Brain microvascular endothelial cell (primary cell): ENCODE measurements around the gene PEX10.

Experiments used
- DNase-seq: peaks from one replicate; pipeline ENCODE4 v3.0.0-alpha.2; 2020
- H3K27ac ChIP-seq: fragments of 250-450 bp; sonication (Bioruptor Pico); 2 replicates; pipeline ENCODE4 v1.5.1; 2020; ENCODE audit warnings: mild to moderate bottlenecking, moderate library complexity
- H3K27me3 ChIP-seq: fragments of 250-450 bp; sonication (Bioruptor Pico); replicated peaks from 2 replicates; pipeline ENCODE4 v1.5.1; 2020; ENCODE audit warnings: mild to moderate bottlenecking
- H3K36me3 ChIP-seq: fragments of 250-450 bp; sonication (Bioruptor Pico); replicated peaks from 2 replicates; pipeline ENCODE4 v1.5.1; 2020; ENCODE audit warnings: mild to moderate bottlenecking
- H3K4me3 ChIP-seq: 2 replicates; pipeline ENCODE4 v1.5.1; 2011; ENCODE audit warnings: low read depth, mild to moderate bottlenecking, control low read depth, low read length, moderate library complexity
- in situ Hi-C: cut with HindIII; loops from 2 replicates; pipeline ENCODE4 v1.10.0; 2017; ENCODE audit warnings: low sequenced_read_pairs, low pct_ligation_motif_present
- TF ChIP-seq, protein P1 (sequence below): IDR thresholded peaks from 2 replicates; pipeline ENCODE4 v1.5.1; 2011; ENCODE audit warnings: low read depth, mild to moderate bottlenecking, moderate library complexity, low read length, control low read depth, inconsistent platforms; ENCODE audit errors: missing control alignments

PEX10 gene

GRCh38 chr1:2419416-2419815, 7.1 kb upstream of the PEX10 start:
- Histone ChIP-seq H3K27me3 (no peaks in the 10 kb centered on the region), H3K4me3 (no peak overlapping the region), H3K27ac (no peak overlapping the region), H3K36me3 (no peaks in the 10 kb centered on the region)
- DNase-seq = no peak
- TF ChIP-seq, protein P1, sequence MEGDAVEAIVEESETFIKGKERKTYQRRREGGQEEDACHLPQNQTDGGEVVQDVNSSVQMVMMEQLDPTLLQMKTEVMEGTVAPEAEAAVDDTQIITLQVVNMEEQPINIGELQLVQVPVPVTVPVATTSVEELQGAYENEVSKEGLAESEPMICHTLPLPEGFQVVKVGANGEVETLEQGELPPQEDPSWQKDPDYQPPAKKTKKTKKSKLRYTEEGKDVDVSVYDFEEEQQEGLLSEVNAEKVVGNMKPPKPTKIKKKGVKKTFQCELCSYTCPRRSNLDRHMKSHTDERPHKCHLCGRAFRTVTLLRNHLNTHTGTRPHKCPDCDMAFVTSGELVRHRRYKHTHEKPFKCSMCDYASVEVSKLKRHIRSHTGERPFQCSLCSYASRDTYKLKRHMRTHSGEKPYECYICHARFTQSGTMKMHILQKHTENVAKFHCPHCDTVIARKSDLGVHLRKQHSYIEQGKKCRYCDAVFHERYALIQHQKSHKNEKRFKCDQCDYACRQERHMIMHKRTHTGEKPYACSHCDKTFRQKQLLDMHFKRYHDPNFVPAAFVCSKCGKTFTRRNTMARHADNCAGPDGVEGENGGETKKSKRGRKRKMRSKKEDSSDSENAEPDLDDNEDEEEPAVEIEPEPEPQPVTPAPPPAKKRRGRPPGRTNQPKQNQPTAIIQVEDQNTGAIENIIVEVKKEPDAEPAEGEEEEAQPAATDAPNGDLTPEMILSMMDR = no peak
- in situ Hi-C loops = loop anchor here (25.0 kb wide), 1 partner anchor 93 kb away; no protein-coding TSS in a partner anchor

DNA sequence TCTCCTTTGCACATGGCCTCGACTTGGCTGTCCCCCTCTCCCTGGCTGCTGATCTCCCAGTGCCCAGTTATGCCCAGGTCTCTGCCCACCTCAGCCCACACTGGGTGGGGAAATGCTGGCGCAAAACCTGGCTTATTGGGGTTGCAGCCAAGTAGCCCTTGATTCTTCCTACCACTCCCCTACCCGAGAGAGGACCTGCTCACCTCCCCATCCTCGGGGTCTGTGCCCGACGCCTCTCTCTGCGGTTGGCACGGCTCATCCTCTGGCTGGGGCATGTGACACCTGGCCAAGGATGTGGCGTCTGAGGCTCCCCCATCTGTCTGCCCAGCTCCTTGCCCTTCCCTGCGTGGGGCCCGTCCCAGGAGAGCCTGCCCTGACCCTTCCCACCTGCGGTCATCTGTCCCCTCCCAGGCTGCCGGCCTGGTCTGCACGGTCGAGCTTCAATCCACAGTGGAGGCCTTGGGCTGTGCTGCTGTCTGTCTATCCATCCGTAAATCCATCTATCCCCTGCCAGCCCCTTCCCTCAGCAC, 6.5 kb upstream of the PEX10 start:
- no peak overlapping the region for H3K27ac ChIP-seq
- H3K36me3 ChIP-seq = no peaks in the 10 kb centered on the region
- no peaks in the 10 kb centered on the region for H3K27me3 ChIP-seq
- TF ChIP-seq, protein P1 = no peak
- no peak for DNase-seq
- in situ Hi-C loops = loop anchor here (25.0 kb wide), 1 partner anchor 93 kb away; no protein-coding TSS in a partner anchor
- H3K4me3 ChIP-seq = no peak overlapping the region

- no peaks in the 10 kb centered on the region for H3K27me3 ChIP-seq
- H3K4me3 ChIP-seq = no peak overlapping the region
- in situ Hi-C loops = loop anchor here (25.0 kb wide), 1 partner anchor 94 kb away; no protein-coding TSS in a partner anchor
- TF ChIP-seq, protein P1 = no peak
- no peak for DNase-seq
- no peaks in the 10 kb centered on the region for H3K36me3 ChIP-seq
- no peak overlapping the region for H3K27ac ChIP-seq
These were observed 5.5 kb upstream of the PEX10 start for GRCh38 chr1:2417833-2418225.

DNA sequence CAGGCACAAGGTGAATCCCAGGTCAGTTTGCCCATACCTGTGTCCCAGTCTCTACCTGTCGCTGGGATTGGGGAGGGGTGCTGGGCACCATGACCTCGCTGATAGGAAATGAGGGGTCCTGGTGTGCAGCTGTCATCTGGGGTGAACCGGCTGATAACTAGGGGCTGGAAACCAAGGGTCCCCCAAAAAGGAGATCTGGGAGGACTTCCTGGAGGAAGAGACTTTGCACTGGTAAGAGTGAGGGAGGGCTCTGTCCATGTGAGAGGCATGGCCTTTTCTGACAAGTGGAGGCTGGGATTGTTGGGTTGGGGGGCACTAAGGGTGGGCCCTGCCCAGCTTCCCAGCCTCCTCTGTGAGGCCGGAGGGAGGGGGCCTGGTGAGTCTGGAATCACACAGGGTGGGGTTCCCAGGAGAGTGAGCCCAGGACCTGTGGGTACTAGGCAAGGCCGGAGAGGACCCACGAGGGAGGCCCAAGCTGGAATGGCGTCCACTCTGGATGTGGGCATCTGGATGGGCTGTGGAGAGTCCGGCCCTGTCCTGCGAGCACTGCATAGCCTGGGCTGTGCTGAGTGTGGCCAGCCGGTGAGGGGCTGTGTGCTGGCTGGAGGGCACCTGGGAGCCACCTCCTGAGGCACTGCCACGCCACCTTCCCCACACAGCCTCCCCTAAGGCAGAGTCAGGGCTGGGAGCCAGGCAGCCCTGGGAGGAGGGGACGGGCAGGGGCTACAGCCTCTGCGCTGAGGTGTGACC, 4.9 kb upstream of the PEX10 start:
- TF ChIP-seq, protein P1 = no peak
- Histone ChIP-seq H3K4me3 (no peak overlapping the region), H3K27ac (no peak overlapping the region), H3K27me3 (no peaks in the 10 kb centered on the region), H3K36me3 (no peaks in the 10 kb centered on the region)
- in situ Hi-C loops = loop anchor here (25.0 kb wide), 1 partner anchor 95 kb away; no protein-coding TSS in a partner anchor
- DNase-seq = no peak

- no peak for DNase-seq
- Histone ChIP-seq H3K4me3 (no peak overlapping the region), H3K27ac (no peak overlapping the region)
These were observed 4.0 kb upstream of the PEX10 start for GRCh38 chr1:2416403-2416802.

More at GRCh38 chr1:2416403-2416802, 4.0 kb upstream of the PEX10 start:
- no peaks in the 10 kb centered on the region for H3K27me3 ChIP-seq
- H3K36me3 ChIP-seq = no peaks in the 10 kb centered on the region
- in situ Hi-C loops = loop anchor here (25.0 kb wide), 1 partner anchor 96 kb away; no protein-coding TSS in a partner anchor
- TF ChIP-seq, protein P1 = no peak
